ENCODE data around the gene PELI2.
A peak's percentile ranks its signal among the peaks of the same experiment; 100 is the strongest.

The PELI2 gene

DNA sequence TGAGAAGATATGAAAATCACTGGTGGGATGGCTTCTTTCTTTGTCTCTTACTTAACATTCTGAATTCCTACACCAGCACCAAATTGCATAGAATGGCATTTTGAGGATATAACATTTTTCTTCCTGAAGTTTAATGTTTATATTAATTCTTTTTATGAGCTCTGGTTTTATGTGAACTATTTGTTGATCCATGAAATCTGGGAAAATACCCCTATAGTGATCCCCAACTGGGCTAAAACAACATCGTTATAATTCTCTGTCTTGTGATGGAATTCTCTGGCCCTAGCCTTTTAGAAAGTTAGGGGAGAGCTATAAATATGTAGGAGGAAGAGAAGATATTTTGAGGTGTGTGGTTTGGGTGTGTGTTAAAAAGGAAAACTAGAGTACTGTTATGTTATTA, 29.2 kb downstream of the PELI2 start:
- Histone ChIP-seq H3K27me3 (ENCODE audit: insufficient read depth, low read length) (no peaks in the 10 kb centered on the region), H3K4me1 (ENCODE audit: insufficient read depth, low read length) (peaks cover 15% of the 10 kb centered on the region), H3K4me3 (ENCODE audit: low read length) (no peak overlapping the region), H3K9me3 (ENCODE audit: insufficient read depth, low read depth, low read length) (no peaks in the 10 kb centered on the region), H3K27ac (ENCODE audit: low read length) (no peak overlapping the region), H3K36me3 (ENCODE audit: insufficient read depth, low read depth, low read length) (no peaks in the 10 kb centered on the region), H3K9ac (ENCODE audit: low read depth, low read length) (no peak overlapping the region)

DNA sequence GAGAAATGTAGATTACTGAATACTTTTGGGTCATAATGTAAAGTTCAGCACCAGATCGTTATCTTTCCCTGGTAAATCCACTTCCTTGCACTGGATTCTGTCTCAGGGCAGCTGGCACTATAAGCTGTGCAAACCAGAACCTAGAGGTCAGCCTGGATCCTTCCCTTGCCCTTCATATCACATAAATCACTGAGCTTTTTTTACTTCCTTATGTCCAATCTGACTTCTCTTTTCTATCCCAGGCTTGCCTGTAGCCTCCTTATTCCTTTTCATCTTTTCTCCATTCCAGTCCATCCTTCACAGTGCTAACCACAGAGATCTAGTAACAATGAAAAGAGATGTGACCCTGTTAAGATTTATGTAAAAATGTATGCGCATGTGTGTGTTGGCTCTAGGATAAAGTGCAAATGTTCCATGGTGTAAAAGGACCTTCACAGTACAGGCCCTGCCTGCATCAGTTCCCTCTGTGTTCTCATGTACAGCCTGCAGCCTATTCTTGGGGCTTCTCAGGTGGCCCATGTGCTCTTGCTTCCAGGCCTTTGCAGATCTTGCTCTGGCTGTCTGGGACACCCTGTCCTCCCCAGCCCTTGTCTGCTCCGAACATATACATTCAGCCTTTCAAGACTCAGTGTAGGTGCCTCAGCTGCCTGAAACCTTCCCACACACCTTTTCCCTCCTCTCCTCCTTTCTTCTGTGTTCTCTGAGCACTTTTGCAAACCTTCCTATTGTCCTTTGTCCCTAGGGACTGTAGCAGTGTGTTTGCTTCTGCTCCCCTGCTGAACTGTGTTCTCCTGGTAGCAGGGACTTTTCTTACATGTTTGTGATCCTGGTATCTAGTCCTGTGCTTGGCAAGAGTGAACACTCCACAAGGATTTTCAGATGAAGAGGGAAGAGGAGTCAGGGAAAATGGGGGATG, 30.0 kb downstream of the PELI2 start:
- Histone ChIP-seq H3K9ac (ENCODE audit: low read depth, low read length) (peak overlapping the region; percentile 5; the same call in 1 of the 2 replicates), H3K4me1 (ENCODE audit: insufficient read depth, low read length) (peaks cover 15% of the 10 kb centered on the region), H3K9me3 (ENCODE audit: insufficient read depth, low read depth, low read length) (no peaks in the 10 kb centered on the region), H3K36me3 (ENCODE audit: insufficient read depth, low read depth, low read length) (no peaks in the 10 kb centered on the region), H3K27me3 (ENCODE audit: insufficient read depth, low read length) (no peaks in the 10 kb centered on the region), H3K27ac (ENCODE audit: low read length) (peak overlapping the region; percentile 16), H3K4me3 (ENCODE audit: low read length) (no peak overlapping the region)

DNA sequence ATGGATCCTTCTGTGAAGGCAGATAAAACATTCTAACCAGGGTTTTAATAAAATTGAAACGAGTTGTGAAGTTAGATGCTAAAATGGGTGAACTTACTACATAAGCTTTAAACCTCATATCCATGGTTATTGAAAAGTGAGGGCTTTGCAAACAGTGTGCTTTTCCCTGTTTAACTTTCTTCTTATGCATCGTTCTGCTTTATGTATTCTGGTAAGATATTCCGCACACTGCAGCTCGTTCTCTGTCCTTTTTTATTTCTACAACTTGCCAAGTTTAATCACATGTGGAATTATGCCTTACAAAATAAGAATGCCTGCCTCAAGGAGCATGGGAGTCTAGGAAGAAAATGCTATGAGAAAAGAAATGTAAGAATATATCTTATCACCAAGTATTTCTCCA, 30.9 kb downstream of the PELI2 start:
- Histone ChIP-seq H3K27me3 (ENCODE audit: insufficient read depth, low read length) (no peaks in the 10 kb centered on the region), H3K9ac (ENCODE audit: low read depth, low read length) (no peak overlapping the region), H3K4me1 (ENCODE audit: insufficient read depth, low read length) (peaks cover 15% of the 10 kb centered on the region), H3K9me3 (ENCODE audit: insufficient read depth, low read depth, low read length) (no peaks in the 10 kb centered on the region), H3K27ac (ENCODE audit: low read length) (no peak overlapping the region), H3K4me3 (ENCODE audit: low read length) (no peak overlapping the region), H3K36me3 (ENCODE audit: insufficient read depth, low read depth, low read length) (no peaks in the 10 kb centered on the region)

DNA sequence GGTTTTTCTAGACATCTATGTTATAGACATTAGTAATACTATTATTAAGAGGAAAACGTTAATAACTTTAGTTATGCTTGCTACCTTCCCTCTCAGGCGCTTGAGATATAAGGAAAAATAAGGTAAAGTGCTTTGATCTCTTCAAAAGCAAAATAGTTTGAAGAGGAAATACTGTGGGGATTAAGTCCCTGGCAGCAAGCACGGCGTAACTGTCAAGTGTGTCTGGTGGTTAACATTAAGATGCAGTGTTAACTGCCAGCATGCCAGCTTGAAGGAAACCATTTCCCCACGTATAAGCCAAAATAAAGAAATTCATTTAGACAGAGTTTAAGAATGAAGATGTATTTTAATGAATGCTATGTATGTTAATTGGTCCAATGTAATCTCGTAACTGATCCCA, 31.8 kb downstream of the PELI2 start:
- H3K36me3 ChIP-seq (ENCODE audit: insufficient read depth, low read depth, low read length) = no peaks in the 10 kb centered on the region
- no peaks in the 10 kb centered on the region for H3K27me3 ChIP-seq (ENCODE audit: insufficient read depth, low read length)
- no peak overlapping the region for H3K9ac ChIP-seq (ENCODE audit: low read depth, low read length)
- no peak overlapping the region for H3K4me3 ChIP-seq (ENCODE audit: low read length)
- no peak overlapping the region for H3K27ac ChIP-seq (ENCODE audit: low read length)
- H3K4me1 ChIP-seq (ENCODE audit: insufficient read depth, low read length) = peaks cover 15% of the 10 kb centered on the region
- H3K9me3 ChIP-seq (ENCODE audit: insufficient read depth, low read depth, low read length) = no peaks in the 10 kb centered on the region

DNA sequence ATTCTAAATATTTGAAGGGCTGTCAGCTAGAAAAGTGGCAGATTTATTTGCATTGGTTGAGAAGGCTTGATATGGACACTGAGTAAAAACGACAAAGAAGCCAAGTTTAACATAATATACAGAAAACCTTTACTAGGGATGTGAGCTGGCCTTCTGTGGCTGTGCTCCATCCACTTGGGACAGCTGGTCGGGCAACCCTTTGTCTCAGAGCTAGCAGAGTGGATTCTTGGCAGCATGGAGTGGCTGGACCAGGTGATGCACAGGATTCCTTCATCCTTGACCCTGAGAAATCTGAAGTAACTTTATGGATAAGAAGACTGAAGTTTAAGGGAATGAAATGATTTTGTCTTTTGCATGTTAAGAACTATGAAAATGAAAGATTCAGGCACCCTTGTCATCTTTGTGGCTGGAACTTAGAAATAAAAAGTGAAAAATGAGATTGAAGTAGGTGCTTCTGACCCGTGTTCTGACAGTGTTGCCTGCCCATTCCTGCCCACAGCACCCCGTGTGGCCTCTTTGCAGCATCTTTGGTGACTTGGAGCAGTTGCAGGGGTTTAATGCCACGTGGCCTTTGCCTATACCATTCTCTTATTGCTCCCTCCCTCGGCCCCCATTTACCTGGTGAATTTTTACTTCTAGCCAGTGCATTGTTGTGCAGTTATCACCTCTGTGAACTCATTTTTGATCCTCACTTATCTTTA, 32.6 kb downstream of the PELI2 start:
- Histone ChIP-seq H3K36me3 (ENCODE audit: insufficient read depth, low read depth, low read length) (no peaks in the 10 kb centered on the region), H3K9ac (ENCODE audit: low read depth, low read length) (no peak overlapping the region), H3K9me3 (ENCODE audit: insufficient read depth, low read depth, low read length) (no peaks in the 10 kb centered on the region), H3K4me3 (ENCODE audit: low read length) (no peak overlapping the region), H3K27me3 (ENCODE audit: insufficient read depth, low read length) (no peaks in the 10 kb centered on the region), H3K4me1 (ENCODE audit: insufficient read depth, low read length) (peaks cover 15% of the 10 kb centered on the region), H3K27ac (ENCODE audit: low read length) (no peak overlapping the region)

DNA sequence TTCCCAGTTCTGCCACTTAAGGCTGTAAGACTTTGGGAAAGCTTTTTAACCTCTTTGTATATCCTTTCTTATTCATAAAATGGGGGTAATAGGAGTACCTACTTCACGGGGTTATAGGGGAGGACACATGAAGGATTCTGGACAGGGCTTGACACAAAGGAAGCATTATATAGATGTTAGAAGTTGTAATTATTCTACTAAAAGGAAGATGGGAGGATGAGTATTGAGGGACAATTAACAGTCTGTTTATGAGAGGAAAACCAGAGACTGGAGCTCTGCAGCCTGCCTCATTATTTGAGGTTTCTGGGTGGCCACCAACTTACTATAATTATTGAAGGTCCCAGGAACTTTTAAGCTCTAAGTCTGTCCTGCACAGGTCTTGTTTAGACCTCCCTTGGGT, 34.0 kb downstream of the PELI2 start:
- Histone ChIP-seq H3K27ac (ENCODE audit: low read length) (no peak overlapping the region), H3K27me3 (ENCODE audit: insufficient read depth, low read length) (no peaks in the 10 kb centered on the region), H3K9ac (ENCODE audit: low read depth, low read length) (no peak overlapping the region), H3K4me3 (ENCODE audit: low read length) (no peak overlapping the region), H3K4me1 (ENCODE audit: insufficient read depth, low read length) (peaks cover 15% of the 10 kb centered on the region), H3K9me3 (ENCODE audit: insufficient read depth, low read depth, low read length) (no peaks in the 10 kb centered on the region), H3K36me3 (ENCODE audit: insufficient read depth, low read depth, low read length) (no peaks in the 10 kb centered on the region)

DNA sequence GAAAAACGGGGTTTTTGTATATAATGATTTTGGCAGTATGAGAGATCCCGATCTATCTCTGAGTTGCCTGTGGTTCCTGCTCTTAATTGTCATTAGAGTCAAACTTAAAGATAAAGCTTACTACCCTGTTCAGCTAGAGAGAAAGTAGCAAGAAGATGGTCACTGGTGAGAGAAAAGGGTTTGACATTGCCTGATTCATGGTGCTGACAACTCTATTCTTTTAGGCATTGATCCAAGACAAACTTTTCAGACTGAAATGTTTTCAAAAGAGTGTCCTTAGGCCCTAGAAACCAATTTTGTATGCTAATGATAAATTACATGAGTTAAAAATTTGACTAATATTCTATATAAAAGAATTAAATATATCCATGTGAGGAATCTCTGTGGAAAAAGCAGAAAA, 35.1 kb downstream of the PELI2 start:
- Histone ChIP-seq H3K36me3 (ENCODE audit: insufficient read depth, low read depth, low read length) (no peaks in the 10 kb centered on the region), H3K4me3 (ENCODE audit: low read length) (no peak overlapping the region), H3K4me1 (ENCODE audit: insufficient read depth, low read length) (peaks cover 10% of the 10 kb centered on the region), H3K27ac (ENCODE audit: low read length) (no peak overlapping the region), H3K9me3 (ENCODE audit: insufficient read depth, low read depth, low read length) (no peaks in the 10 kb centered on the region), H3K27me3 (ENCODE audit: insufficient read depth, low read length) (no peaks in the 10 kb centered on the region), H3K9ac (ENCODE audit: low read depth, low read length) (no peak overlapping the region)

DNA sequence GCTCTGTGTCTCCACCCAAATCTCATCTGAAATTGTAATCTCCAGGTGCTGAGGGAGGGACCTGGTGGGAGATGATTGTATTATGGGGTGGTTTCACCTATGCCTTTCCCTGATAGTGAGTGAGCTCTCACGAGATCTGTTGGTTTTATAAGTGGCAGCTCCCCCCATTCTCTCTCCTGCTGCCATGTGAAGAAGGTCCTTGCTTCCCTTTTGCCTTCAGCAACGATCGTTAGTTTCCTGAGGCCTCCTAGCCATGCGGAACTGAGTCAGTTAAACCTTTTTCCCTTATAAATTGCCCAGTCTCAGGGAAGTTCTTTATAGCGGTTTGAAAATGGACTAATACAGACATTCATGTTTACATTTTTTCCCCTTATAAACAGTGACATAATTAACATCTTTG, 36.1 kb downstream of the PELI2 start:
- no peaks in the 10 kb centered on the region for H3K36me3 ChIP-seq (ENCODE audit: insufficient read depth, low read depth, low read length)
- no peak overlapping the region for H3K9ac ChIP-seq (ENCODE audit: low read depth, low read length)
- no peak overlapping the region for H3K4me3 ChIP-seq (ENCODE audit: low read length)
- H3K4me1 ChIP-seq (ENCODE audit: insufficient read depth, low read length) = no peaks in the 10 kb centered on the region; the same call in 1 of the 2 replicates
- no peaks in the 10 kb centered on the region for H3K27me3 ChIP-seq (ENCODE audit: insufficient read depth, low read length)
- no peak overlapping the region for H3K27ac ChIP-seq (ENCODE audit: low read length)
- H3K9me3 ChIP-seq (ENCODE audit: insufficient read depth, low read depth, low read length) = no peaks in the 10 kb centered on the region

DNA sequence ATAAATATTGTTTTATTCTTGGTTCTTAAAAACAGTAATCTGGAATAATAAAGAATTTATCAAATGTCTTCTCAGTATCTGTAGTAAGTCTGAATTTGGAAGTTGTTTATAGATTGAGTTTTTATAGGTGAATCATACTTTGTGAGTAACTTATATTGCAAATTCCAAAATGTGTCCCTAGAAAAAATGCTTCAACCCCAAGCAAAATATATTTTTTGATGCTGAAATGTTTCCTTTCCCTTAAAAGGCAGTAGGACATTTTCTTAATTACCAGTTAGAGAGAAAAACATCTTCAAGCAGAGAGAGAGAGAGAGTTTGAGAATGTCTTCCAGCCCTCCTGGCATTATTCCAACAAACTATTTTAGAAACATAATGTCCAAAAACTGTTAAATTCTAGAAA, 37.9 kb downstream of the PELI2 start:
- Histone ChIP-seq H3K9ac (ENCODE audit: low read depth, low read length) (no peak overlapping the region), H3K27me3 (ENCODE audit: insufficient read depth, low read length) (no peaks in the 10 kb centered on the region), H3K36me3 (ENCODE audit: insufficient read depth, low read depth, low read length) (no peaks in the 10 kb centered on the region), H3K9me3 (ENCODE audit: insufficient read depth, low read depth, low read length) (no peaks in the 10 kb centered on the region), H3K27ac (ENCODE audit: low read length) (no peak overlapping the region), H3K4me3 (ENCODE audit: low read length) (no peak overlapping the region), H3K4me1 (ENCODE audit: insufficient read depth, low read length) (peaks cover 4% of the 10 kb centered on the region; the same call in 1 of the 2 replicates)

DNA sequence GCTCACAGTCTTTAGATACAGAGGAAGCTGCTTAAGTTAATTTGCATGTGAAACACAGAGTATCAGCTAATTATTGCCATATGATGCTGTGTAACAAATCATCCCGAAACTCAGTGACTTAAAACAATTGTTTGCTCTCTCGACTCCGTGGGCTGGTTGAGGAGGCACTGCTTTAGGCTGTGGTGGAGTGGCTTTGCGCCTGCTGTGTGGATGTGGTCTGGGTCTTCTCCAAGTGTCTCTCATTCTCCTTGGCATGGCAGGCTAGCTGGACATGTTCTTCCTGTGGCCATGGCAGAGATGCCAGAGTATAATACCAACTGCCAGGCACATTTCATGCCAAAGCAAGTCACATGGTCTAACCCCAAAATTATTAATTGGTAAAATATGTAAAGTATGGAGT, 40.9 kb downstream of the PELI2 start:
- no peaks in the 10 kb centered on the region for H3K27me3 ChIP-seq (ENCODE audit: insufficient read depth, low read length)
- no peak overlapping the region for H3K27ac ChIP-seq (ENCODE audit: low read length)
- H3K4me1 ChIP-seq (ENCODE audit: insufficient read depth, low read length) = peaks cover 4% of the 10 kb centered on the region; the same call in 1 of the 2 replicates
- no peak overlapping the region for H3K9ac ChIP-seq (ENCODE audit: low read depth, low read length)
- H3K9me3 ChIP-seq (ENCODE audit: insufficient read depth, low read depth, low read length) = 0 out of 2 replicates have a peak, but pooled peaks cover 2% of the 10 kb centered on the region
- no peak overlapping the region for H3K4me3 ChIP-seq (ENCODE audit: low read length)
- H3K36me3 ChIP-seq (ENCODE audit: insufficient read depth, low read depth, low read length) = no peaks in the 10 kb centered on the region

DNA sequence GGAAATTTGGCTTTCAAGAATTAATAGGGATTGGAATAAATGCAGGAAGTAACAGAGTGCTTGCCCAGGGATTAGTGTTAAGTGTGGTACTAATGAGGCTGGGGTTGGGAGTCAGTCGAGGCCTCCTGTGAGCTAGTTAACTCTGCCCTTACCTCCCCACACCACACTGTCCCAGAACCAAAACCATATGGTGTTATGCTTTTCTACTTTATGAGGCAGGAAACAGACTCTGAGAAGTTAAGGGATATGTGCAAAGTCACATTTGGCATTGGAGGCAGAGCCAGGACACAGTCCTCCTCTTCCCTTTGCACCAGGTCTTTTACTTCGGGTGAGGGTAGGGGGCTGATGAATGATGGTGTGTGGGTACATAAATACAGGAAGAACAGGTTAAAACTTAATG, 41.9 kb downstream of the PELI2 start:
- Histone ChIP-seq H3K9me3 (ENCODE audit: insufficient read depth, low read depth, low read length) (0 out of 2 replicates have a peak, but pooled peaks cover 2% of the 10 kb centered on the region), H3K4me1 (ENCODE audit: insufficient read depth, low read length) (peaks cover 4% of the 10 kb centered on the region; the same call in 1 of the 2 replicates), H3K27ac (ENCODE audit: low read length) (no peak overlapping the region), H3K36me3 (ENCODE audit: insufficient read depth, low read depth, low read length) (no peaks in the 10 kb centered on the region), H3K4me3 (ENCODE audit: low read length) (no peak overlapping the region), H3K9ac (ENCODE audit: low read depth, low read length) (no peak overlapping the region), H3K27me3 (ENCODE audit: insufficient read depth, low read length) (no peaks in the 10 kb centered on the region)

DNA sequence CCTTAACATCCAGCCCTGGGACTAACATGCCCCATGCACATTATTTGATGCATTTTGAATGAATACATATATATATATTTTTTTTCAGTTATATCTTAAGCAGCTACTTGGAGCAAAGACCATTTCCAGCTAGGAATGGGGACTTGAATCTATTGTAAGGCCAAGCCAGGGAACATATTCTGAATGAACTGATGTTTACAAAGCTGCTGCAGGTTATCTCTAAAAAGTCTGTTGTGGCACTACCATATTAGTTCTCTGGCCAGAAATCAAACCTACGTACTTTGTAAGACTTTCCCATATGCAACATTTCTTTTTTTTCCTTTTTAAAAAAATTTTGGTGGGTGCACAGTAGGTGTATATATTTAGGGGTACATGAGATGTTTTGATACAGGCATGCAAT, 43.4 kb downstream of the PELI2 start:
- 0 out of 2 replicates have a peak, but pooled peaks cover 2% of the 10 kb centered on the region for H3K9me3 ChIP-seq (ENCODE audit: insufficient read depth, low read depth, low read length)
- no peaks in the 10 kb centered on the region for H3K27me3 ChIP-seq (ENCODE audit: insufficient read depth, low read length)
- H3K9ac ChIP-seq (ENCODE audit: low read depth, low read length) = no peak overlapping the region
- H3K4me1 ChIP-seq (ENCODE audit: insufficient read depth, low read length) = peaks cover 4% of the 10 kb centered on the region; the same call in 1 of the 2 replicates
- H3K4me3 ChIP-seq (ENCODE audit: low read length) = no peak overlapping the region
- no peaks in the 10 kb centered on the region for H3K36me3 ChIP-seq (ENCODE audit: insufficient read depth, low read depth, low read length)
- no peak overlapping the region for H3K27ac ChIP-seq (ENCODE audit: low read length)
